NCI-H2196 treated with DMSO at 0.1 percent for 48 hours (cell line): ENCODE data around the gene PLCB1.

Experiments used
- DNase-seq: peaks from one replicate; lab custom pipeline; 2025; ENCODE audit not compliant: unreplicated experiment; lab: John Stamatoyannopoulos, UW

Gene PLCB1

GRCh38 chr20:8394308-8394945 lies 262.4 kb downstream of the PLCB1 start:
- no peak for DNase-seq

GRCh38 chr20:8395956-8396355 lies 263.9 kb downstream of the PLCB1 start:
- DNase-seq, result no peak

GRCh38 chr20:8398263-8399051 lies 266.4 kb downstream of the PLCB1 start:
- DNase-seq, result no peak

- DNase-seq, result no peak
Measured at GRCh38 chr20:8399947-8400346, 267.9 kb downstream of the PLCB1 start.

- DNase-seq, result no peak
Measured at GRCh38 chr20:8400486-8400885, 268.4 kb downstream of the PLCB1 start.

GRCh38 chr20:8401556-8401955 lies 269.5 kb downstream of the PLCB1 start:
- DNase-seq, result no peak

GRCh38 chr20:8402798-8403197 lies 270.7 kb downstream of the PLCB1 start:
- no peak for DNase-seq

- DNase-seq, result no peak
Measured at GRCh38 chr20:8404912-8405635, 273.0 kb downstream of the PLCB1 start.

GRCh38 chr20:8406391-8406790 lies 274.3 kb downstream of the PLCB1 start:
- no peak for DNase-seq

GRCh38 chr20:8408587-8409307 lies 276.7 kb downstream of the PLCB1 start:
- no peak for DNase-seq

- DNase-seq, result no peak
Measured at GRCh38 chr20:8413691-8414090, 281.6 kb downstream of the PLCB1 start.

- no peak for DNase-seq
Measured at GRCh38 chr20:8414586-8415274, 282.7 kb downstream of the PLCB1 start.

GRCh38 chr20:8421981-8422380 lies 289.9 kb downstream of the PLCB1 start:
- DNase-seq, result no peak

GRCh38 chr20:8423482-8423881 lies 291.4 kb downstream of the PLCB1 start:
- DNase-seq, result no peak

GRCh38 chr20:8424010-8424409 lies 291.9 kb downstream of the PLCB1 start:
- DNase-seq, result no peak

- DNase-seq, result no peak
Measured at GRCh38 chr20:8425016-8425415, 292.9 kb downstream of the PLCB1 start.

- DNase-seq, result no peak
Measured at GRCh38 chr20:8425802-8426201, 293.7 kb downstream of the PLCB1 start.

GRCh38 chr20:8427419-8428040 lies 295.5 kb downstream of the PLCB1 start:
- DNase-seq, result no peak

GRCh38 chr20:8428988-8429387 lies 296.9 kb downstream of the PLCB1 start:
- DNase-seq, result no peak
